ENCODE data around the gene NHSL2.
"Not testable (repeated sequence)": the region's sequence is repeated elsewhere in the genome, so short reads cannot be mapped to it uniquely, and the experiment has no call there.

NHSL2 gene

DNA sequence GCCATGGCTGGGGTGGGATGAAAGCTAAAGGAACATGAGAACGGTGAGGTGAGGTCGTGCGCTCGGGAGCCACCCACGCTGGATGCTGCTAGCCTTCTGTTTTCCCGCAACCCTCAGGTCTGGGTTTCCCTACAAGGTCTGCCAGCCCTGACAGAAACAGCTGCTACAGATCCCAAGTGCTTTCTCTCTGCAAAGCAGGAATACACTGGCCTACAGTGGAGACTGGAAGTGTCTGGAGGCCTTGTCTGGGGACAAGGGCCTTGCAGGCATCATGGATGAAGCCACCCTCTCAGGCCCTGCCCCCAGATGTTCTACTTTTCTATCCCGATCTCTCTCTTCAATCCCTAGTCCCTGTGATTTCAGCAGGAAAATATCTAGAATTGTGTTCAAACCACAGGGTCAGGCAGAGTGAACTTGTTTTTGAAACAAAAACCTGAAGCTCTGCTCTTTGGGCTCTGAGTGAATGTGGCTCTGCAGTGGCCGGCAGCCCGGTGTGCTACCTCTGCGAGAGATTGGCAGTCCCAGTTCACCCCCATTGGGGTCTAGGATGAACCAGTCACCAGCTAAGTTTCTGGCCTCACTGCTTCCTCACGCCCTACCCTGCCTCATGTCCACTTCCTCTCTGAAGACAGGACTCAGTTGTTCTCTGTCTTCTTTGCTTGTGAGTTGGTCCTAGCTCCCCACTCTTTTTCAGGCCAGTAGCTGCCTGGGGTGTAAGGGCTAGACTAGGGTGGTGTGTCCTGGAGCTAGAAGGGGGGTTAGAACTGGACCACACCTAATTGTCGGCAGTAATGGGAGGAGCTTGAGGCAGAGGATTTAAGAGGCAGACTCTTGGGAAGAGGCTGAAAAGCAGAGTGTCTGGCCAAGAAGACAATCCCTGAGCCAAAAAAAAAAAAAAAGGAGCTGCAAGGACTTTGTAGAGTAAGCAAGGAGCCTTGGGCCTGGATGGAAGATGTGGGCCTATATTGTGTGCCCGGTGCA lies 131.5 kb downstream of the NHSL2 start:
- no peak for DNase-seq (ENCODE audit: low spot score)

DNA sequence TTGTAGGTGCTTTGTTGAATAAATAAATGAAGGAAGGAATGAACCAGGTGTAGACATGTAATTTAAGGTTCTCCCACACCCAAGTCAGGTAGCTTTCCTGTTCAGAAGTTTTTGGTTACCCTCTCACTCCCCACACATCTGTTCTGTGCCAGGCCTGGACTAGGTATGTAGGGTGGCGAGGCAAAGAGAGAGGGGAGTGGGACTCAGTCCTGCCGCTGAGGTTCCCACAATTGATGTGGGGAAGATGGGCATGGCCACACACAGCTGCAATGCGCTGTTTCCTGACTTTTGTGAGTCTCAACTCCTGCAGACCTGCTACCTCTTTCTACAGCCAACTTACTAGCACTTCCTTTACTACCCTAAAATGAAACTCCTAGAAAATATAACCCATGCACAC lies 132.2 kb downstream of the NHSL2 start:
- no peak for DNase-seq (ENCODE audit: low spot score)

DNA sequence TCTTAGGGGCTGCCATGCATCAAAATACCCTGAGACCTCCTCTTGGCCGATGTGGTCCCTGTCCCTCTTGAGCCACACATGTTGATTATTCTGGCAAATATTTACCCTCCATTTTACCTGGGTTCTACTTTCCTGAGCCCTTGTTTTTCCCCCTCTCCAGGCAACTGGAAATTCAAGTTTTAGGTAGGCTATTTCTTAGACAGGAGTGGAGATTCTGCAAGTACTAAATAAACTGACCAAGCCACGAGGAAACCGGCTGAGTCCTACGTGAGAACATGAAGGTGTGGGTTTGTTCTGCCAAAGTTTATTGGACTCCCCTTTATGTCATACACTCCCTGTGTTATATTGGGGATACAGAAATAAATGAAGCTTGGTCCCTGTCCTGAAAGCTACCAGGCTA lies 133.0 kb downstream of the NHSL2 start:
- DNase-seq (ENCODE audit: low spot score), result no peak

DNA sequence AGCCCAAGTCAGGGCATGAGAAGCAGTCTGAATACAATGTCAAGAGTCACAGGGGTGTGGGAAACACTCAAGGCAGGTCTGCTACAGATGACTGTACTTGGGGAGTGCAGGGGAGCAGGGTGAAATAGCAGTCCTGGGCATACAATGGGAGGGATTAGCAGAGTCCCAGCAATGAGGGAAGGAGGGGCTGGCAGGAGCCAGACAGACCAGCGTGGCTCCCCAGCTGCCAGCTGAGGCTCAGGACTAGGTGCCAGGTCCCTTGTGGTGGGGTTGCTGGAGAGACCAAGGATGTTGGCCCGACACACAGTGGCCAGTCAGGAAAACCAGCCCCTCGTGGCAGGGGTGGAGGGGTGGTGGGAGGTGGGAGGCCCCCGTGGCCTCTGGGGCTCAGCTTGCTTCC lies 134.5 kb downstream of the NHSL2 start:
- no peak for DNase-seq (ENCODE audit: low spot score)

DNA sequence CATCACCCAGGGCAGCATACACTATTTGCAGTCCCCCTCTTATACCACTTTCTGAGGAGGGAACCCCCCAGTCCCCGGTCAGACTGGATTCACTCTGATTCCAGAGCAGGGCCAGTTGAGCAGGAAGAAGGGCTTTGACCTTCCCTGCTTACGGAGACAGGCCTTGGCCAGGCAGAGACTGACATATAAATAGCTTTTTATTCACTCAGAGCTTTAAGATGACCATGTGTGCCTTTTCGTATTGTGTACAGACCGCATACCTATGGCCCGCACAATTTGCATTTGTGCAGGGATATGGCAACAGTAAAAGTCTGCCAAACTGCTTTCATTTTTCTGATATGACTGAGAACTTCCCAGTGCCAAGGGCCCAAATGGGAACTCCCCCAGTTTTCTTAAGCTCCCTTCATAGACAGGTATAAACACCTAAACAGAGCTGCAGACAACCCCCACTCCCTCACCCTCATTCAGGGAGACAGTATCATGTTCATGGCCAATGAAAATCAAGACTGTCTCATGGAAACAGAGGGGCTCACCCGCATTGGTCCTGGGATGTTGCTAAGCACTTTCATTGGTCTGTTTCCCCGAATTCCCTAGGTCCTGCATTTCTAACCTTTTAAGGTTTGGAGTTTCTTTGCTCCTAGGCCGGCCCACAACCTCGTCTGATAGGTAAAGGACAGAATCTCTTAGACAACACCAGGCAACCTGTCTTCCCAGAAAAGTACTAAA lies 135.1 kb downstream of the NHSL2 start:
- DNase-seq (ENCODE audit: low spot score), result no peak

DNA sequence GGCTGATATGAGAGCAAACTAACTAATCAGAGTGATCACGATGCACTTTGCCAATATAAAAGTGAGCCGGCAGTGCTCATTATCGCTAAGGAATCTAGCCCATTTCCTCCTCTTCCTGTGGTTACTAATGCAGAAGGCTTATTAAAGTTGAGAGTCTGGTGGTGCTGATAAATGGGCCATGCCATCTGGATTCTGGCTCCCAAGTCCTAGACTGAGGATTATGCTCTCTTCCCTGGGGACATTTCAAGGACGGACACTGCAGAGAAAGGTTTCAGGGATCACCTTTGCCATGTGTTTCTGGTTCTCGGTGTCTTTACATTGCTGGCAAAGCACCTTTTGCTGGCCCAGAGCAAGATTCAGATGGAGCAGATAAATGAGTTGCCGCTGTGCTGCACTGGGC lies 135.8 kb downstream of the NHSL2 start:
- no peak for DNase-seq (ENCODE audit: low spot score)

DNA sequence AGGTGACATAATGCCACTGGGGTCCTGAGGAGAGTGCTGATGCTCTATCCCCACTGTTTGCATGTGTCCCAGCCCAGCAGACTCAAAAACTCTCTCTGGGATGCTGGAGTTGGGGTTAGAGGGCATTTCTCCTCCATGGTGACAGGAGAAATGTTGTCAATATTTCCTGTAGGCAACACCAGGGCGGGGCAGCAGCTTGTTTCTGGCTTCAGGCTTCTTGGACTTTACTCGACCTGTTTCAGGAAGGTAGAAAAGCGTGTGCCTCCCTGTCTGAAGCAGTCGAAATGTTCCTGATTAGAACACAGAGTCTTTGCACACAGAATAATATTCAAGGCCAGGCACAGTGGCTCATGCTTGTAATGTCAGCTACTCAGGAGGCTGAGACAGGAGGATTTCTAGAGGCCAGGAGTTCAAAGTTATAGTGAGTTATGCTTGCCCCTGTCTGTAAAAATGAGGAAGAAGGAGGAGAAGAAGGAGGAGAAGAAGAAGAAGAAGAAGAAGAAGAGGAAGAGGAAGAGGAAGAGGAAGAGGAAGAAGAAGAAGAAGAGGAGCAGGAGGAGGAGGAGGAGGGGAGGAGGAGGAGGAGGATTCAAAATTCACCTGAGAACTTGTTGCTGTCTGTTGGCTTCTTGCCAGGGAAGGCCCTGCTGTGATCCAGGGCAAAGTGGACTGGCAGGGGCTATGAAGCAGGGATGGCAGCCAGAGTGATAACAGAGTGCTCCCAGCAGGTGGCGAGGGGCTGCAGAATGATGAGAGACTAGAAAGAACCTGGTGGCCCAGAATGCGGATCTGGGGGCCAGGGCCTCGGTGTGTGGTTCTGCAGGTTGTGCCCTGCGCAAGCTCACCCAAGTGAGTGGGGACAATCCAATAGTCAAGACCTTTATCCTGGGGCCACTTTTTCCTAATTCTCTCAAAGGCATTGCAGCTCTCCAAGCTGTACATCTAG lies 138.1 kb downstream of the NHSL2 start:
- DNase-seq (ENCODE audit: low spot score), result no peak

DNA sequence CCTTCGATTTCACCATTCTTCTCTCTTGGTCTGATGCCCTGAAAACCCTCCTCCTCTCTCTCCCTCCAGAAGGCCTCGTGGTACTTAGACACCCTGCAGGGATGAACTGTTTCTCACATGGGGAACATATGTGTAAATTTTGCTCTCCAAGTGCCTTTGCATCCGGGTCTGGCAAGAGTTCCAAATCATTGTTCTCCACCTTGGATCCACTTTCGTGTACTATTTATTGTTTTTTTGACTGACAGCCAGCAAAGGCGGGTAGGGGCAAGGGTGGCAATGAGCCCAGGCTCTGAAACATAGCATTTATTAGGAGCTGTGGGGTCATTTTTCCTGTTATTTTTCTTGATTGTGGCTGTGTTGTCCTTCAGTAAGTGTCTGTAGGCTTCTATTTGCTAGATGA lies 139.4 kb downstream of the NHSL2 start:
- DNase-seq (ENCODE audit: low spot score), result no peak

DNA sequence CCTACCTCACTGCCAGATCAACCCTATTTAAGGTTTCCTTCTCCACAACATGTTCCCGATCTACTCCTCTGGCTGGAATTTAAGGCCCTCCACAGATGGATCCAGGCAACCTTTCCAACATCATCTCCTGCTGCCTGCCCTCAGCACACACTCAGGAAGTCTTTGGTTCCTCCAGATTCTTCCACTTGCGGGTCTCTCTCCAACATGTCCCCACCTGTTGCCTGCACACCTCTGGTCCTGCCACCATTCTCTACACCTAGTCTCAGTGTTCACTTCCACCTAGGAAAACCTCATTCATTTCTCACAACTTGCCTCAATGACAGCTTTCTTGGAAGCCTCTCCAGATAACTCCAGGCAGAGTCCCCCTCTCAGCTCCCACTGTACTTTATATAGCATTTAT lies 140.9 kb downstream of the NHSL2 start:
- no peak for DNase-seq (ENCODE audit: low spot score)

DNA sequence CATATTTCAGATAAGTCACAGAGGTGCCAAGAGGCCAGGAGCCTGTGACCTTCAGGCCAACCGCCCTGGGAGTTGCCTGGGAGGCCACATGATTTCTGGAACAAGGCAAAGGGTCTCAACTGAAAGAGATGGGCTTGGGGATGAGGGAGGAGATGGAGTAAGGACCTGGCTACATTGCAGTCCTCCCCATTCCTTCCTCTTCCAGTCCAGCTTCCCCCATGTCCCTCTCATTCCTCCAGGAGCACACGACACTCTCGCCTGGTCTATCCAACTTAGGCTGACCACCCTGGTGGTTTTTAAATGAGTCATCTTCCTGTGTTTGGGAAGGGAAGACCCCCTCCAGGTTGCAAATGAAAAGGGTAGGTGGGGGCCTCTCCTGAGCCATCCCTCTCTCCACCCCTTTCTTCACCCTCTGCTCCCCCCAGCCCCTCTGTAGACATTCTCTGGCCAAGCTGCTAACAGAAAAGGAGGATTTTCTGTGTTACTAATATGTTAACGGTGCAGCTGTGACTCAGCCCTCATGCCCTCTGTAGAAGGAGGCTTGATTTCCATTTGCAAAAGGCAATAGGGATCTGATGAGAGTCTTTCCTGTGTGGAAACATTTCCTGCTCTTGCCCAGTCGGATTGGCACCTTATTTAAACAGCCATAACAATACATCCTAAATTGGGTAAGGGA lies 141.9 kb downstream of the NHSL2 start:
- no peak for DNase-seq (ENCODE audit: low spot score)

DNA sequence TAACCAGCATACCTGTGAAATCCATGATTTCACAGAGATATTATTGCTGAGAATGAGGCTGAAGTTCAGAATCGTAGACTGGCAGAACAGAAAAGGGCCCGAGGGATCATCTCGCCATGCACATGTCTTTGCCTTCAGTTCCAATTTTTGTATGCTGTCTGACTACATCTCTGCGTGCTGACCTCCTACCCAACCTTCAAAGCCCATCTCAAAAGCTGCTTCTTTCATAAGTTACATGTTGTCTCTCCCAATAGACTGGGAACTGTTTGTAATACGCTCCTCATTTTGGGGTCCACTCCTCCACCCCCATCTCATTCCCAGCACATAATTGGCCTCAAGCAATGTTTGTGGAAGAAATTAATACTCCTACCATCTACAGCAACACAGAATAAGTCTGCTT lies 142.9 kb downstream of the NHSL2 start:
- no peak for DNase-seq (ENCODE audit: low spot score)

DNA sequence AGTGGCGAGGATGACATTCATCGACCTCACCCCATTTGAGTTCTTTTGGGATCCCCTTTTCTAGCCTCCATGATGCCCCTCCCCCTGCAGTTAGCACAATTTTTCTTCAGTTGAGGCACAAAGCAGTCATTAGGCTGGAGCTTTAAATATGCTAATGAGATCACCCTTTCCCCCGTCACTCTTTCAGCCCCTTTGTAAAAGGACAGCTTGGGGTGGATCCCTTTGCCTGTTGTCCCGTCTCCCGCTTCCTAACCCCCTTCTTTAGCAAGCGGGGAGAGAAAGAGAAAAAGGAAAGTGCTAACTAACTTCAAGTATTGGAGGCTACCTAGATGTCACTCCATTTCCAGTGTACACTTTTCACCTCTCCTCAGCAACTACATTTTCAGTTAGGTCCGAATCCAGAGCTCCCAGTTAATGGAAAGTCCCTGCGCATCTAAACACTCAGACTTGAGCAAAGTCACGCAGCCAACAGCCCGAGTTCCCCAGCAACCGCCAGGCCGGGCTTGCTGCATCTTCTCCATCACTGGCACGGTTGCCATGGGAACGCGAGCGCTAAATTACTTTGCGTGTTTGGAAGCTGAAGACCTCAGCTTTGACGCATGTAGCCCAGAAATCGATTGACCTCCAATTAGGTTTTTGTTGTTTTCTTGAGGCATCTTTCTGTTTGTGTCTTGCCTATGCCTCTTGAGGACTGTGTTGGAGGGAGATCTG lies 144.3 kb downstream of the NHSL2 start:
- DNase-seq (ENCODE audit: low spot score), result no peak

DNA sequence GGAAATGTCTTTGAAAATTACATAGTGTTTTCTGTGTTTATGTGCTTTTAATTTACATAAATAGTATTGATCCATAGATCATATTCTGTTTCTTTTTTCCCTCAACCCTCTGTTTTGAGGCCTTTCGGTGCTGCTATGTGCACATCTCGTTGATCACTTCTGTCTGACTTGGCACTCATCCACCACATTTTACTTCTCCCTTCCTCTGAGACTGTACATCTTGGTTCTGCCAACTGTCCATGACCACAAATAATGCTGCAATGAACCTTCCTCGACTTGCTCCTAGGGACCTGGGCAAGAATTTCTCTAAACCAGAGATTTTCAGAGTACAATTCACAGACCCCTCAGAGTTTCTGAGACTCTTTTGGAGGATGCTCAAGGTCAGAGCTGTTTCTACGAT lies 146.7 kb downstream of the NHSL2 start:
- no peak for DNase-seq (ENCODE audit: low spot score)

DNA sequence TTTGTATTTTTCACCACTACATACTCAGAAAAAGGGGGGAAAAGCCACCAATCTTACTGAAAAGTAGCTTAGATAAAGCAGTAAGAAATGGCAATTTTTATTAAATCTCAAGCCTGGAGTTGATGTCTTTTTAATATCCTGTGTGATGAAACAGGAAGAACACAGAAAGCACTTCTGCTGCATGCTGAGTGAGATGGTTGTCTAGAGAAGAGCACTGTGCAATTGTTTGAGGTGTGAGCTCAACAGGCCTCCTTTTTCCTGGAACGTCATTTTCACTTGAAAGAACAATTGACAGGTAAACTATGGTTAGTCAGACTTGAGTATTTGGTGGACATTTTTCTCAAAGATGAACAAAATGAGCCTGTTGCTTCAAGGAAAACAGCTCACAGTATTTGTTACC lies 147.2 kb downstream of the NHSL2 start:
- DNase-seq (ENCODE audit: low spot score), result no peak

DNA sequence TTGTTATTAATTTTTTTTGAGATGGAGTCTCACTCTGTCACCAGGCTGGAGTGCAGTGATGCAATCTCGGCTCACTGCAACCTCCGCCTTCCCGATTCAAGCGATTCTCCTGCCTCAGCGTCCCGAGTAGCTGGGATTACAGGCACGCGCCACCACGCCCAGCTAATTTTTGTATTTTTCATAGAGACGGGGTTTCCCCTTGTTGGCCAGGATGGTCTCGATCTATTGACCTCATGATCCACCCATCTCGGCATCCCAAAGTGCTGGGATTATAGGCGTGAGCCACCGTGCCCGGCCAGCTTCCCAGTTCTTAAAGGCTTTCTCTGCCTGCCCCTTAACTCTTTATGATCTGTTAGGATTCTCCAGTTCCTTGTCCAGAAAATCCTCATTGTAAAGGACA lies 147.7 kb downstream of the NHSL2 start:
- not testable (repeated sequence) for DNase-seq (ENCODE audit: low spot score)

DNA sequence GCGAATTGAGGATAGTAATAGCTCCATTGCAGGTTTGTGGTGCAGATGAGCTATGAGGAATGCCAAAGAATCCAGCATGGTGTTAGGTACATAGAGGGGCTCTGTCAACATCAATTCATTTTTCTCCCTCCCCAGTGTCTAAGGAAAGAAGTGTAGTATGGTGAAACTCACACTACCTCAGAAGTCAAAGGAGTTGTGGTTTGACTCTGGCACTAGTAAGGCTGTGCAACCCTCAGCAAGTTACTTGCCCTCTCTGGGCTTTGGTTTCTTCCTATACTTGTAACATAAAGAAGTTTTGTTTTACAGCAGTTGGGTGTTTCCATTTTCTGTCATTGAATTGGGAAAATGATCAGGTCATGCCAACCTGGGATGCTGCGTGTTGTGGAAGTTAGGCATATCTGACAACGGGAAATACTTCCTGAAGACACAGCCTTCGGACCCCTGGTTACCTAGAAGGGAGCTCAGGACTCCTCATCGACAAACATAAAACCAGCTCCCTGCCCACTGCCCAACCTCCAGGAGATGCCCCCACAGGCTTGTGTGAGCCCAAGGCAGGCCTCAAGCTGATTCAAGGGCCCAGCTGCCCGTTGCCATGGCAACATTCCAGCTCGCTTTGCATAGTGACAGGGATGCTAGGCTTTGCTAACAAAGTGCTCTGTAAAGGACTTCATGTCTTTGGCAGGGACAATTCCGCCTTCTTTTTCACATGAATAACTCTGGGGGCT lies 149.7 kb downstream of the NHSL2 start:
- no peak for DNase-seq (ENCODE audit: low spot score)

DNA sequence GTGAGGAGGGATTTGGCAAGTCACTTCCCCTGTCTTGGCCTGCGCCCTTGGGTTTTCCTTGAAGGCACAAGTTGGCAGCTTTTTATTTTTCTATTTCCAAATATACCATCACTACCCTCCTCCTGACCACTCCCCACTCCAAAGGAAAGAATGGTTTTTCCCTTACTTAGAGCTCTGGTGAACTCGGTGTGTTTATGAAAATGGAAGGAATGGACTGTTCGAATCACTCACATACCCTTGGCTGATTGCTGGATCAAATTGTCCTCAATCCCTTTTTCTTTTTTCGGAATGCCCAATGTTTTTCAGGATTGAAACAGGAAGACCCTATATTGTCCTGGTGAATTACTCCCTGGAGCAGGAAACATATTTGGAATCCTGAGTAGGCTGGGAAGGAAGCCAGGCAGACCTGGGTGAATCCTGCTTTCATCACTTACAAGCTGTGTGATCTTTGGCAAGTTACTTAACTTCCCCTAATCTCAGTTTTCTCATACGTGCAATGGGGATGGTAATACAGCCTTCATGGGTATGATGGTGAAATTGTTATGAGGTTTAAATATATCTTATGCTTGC lies 150.4 kb downstream of the NHSL2 start:
- DNase-seq (ENCODE audit: low spot score), result no peak

DNA sequence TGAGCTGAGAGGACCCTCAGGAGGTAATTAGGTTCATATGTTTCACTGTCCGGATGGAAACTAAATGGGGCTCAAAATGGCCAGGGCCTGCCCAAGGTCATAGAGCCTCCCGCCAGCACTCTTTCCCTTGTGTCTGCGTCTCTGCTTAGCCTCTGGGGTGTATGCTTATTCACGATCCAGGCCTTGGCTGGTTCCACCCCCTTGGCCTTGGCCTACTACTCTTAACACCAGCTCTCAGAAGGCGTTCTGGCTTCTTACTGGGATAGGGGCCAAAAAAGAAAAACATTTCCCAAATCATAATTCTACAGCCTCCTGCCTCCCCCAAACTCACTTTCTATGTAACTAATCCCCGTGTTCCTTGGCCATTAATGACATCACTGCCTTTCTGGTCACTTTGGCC lies 152.3 kb downstream of the NHSL2 start:
- no peak for DNase-seq (ENCODE audit: low spot score)

DNA sequence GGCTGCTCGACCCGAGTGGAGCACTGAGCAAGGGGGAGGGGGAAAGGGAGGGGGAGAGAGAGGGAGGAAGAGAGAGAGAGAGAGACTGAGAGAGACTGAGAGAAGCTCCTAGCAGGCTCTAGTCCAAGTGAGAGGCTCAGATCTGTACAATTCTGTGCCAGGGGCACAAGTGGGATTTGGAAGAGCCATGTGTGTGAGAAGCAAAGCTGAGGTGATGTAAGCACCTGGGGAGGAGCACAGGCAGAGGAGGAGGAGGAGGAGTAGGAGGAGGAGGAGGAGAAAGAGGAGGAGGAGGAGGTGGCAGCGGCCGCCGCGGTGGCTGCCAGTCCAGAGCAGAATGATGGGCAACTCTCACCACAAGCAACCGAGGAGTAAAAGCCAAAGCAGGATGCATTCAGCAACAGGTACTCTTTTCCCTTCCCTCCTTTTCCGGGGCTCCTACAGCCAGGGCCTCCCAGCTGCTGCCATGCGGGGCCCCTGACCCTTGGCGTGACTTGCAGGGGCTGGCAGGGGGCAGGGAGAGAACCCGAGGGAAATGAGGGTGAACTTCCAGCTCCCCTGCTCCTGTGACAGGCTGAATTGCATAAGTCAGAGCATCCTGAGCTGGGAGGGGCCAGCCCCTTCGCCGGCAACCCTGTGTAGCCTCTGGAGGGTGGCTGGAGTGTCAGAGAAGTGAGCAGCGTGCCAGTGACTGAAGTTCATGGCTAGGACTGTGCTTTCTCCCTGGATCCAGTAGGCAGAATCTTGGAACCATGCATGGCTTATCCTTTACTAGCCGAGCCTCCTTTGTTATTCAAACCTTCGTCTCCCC lies 158.9 kb downstream of the NHSL2 start:
- no peak for DNase-seq (ENCODE audit: low spot score)
